ENCODE data around the gene KRTAP10-12. TPM values are rescaled to one million over a fixed set of nuclear protein-coding genes. Genes with fewer than 3 reads are reported as not detected.

Gene KRTAP10-12
- total RNA-seq, 6 donors from 2014 or later, result not detected

DNA sequence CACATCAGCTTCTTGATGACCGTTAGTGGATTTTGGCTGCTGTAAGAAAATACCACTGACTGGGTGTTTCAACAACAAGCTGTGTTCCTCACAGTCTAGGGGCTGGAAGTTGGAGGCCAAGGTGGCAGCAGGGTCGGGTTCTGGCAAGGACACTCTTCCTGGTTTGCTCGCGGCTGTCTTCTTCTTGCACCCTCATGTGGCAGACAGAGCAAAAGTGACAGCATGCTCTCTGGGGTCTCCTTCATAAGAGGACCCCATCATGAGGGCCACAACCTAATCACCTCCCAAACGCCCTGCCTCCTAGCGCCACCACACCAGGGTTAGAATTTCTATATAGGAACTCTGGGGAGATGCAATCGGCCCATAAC, 33.0 kb downstream of the KRTAP10-12 start:
- 85 to 87% methylated on average over 6 to 7 of the region's 7 CpGs for WGBS, 2 donors

GRCh38 chr21:44730951-44731579, 34.1 kb downstream of the KRTAP10-12 start:
- Histone ChIP-seq H3K4me1 (no peaks in the 10 kb centered on the region), H3K9me3 (peaks cover 0 to 3% (median 0%) of the 10 kb centered on the region in 4 donors), H3K27ac (no peak overlapping the region), H3K4me3 (no peak overlapping the region), H3K36me3 (no peaks in the 10 kb centered on the region), H3K27me3 (no peaks in the 10 kb centered on the region)
- 61 to 65% methylated on average over 9 of the region's 9 CpGs for WGBS, 2 donors
- DNase-seq (no peak), ATAC-seq (ENCODE audit: low FRiP score in 2 of 2) (no peak)
- TF ChIP-seq, protein P1, sequence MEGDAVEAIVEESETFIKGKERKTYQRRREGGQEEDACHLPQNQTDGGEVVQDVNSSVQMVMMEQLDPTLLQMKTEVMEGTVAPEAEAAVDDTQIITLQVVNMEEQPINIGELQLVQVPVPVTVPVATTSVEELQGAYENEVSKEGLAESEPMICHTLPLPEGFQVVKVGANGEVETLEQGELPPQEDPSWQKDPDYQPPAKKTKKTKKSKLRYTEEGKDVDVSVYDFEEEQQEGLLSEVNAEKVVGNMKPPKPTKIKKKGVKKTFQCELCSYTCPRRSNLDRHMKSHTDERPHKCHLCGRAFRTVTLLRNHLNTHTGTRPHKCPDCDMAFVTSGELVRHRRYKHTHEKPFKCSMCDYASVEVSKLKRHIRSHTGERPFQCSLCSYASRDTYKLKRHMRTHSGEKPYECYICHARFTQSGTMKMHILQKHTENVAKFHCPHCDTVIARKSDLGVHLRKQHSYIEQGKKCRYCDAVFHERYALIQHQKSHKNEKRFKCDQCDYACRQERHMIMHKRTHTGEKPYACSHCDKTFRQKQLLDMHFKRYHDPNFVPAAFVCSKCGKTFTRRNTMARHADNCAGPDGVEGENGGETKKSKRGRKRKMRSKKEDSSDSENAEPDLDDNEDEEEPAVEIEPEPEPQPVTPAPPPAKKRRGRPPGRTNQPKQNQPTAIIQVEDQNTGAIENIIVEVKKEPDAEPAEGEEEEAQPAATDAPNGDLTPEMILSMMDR (IDR thresholded peaks at IDR 0.05), result no peak
- TF ChIP-seq POLR2A (IDR thresholded peaks at IDR 0.05) (no peak), EP300 (IDR thresholded peaks at IDR 0.05) (no peak)

More for the DNA sequence above, 33.0 kb downstream of the KRTAP10-12 start:
- no peak overlapping the region for H3K27ac ChIP-seq
- no peak overlapping the region for H3K4me3 ChIP-seq
- DNase-seq (no peak), ATAC-seq (ENCODE audit: low FRiP score in 2 of 2) (no peak)
- H3K36me3 ChIP-seq, result no peaks in the 10 kb centered on the region
- H3K4me1 ChIP-seq, result no peaks in the 10 kb centered on the region
- no peaks in the 10 kb centered on the region for H3K9me3 ChIP-seq
- H3K27me3 ChIP-seq, result no peaks in the 10 kb centered on the region
- no peak for TF ChIP-seq EP300 (IDR thresholded peaks at IDR 0.05)

- WGBS, 2 donors, result 90 to 95% methylated on average over 10 of the region's 10 CpGs
- no peak for ATAC-seq (ENCODE audit: low FRiP score in 2 of 2)
- DNase-seq, result peak in 1 of 2 donors; percentile 77
- Histone ChIP-seq H3K27me3 (no peaks in the 10 kb centered on the region), H3K4me3 (no peak overlapping the region), H3K4me1 (no peaks in the 10 kb centered on the region), H3K27ac (no peak overlapping the region), H3K36me3 (no peaks in the 10 kb centered on the region), H3K9me3 (peaks cover 0 to 15% (median 2%) of the 10 kb centered on the region in 4 donors)
- TF ChIP-seq, protein P1 (IDR thresholded peaks at IDR 0.05), result no peak
- TF ChIP-seq POLR2A (IDR thresholded peaks at IDR 0.05), result no peak
- TF ChIP-seq EP300 (IDR thresholded peaks at IDR 0.05), result no peak
Observed at GRCh38 chr21:44732263-44732662, 35.3 kb downstream of the KRTAP10-12 start.

DNA sequence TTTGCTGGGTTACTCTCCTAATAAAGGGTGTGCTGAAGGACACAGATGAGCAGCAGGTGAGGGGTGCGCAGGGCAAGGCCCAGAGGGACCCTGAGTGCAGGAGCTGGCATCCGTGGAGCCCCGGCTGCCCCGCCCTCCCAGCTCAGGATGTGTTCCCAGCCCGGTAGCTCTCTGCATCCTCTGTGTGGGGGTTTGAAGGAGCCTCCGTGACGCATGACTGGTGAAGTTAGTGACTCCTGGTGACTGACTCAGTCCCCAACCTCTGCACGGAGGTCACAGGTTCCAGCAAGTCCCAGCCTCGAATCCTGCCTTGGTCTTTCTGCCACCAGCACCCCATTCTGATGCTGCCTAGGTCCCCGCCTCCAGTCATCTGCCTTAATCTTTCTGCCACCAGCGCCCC, 36.0 kb downstream of the KRTAP10-12 start:
- Histone ChIP-seq H3K36me3 (no peaks in the 10 kb centered on the region), H3K4me3 (no peak overlapping the region), H3K9me3 (peaks cover 3 to 22% (median 8%) of the 10 kb centered on the region in 4 donors), H3K4me1 (no peaks in the 10 kb centered on the region), H3K27me3 (no peaks in the 10 kb centered on the region), H3K27ac (no peak overlapping the region)
- DNase-seq (peak in 1 of 2 donors; percentile 43), ATAC-seq (ENCODE audit: low FRiP score in 2 of 2) (no peak)
- 78 to 86% methylated on average over 8 to 11 of the region's 11 CpGs for WGBS, 2 donors
- TF ChIP-seq POLR2AphosphoS5 (IDR thresholded peaks at IDR 0.05), result no peak
- TF ChIP-seq POLR2A (IDR thresholded peaks at IDR 0.05), result no peak
- TF ChIP-seq, protein P1 (IDR thresholded peaks at IDR 0.05), result no peak
- TF ChIP-seq EP300 (IDR thresholded peaks at IDR 0.05), result no peak

DNA sequence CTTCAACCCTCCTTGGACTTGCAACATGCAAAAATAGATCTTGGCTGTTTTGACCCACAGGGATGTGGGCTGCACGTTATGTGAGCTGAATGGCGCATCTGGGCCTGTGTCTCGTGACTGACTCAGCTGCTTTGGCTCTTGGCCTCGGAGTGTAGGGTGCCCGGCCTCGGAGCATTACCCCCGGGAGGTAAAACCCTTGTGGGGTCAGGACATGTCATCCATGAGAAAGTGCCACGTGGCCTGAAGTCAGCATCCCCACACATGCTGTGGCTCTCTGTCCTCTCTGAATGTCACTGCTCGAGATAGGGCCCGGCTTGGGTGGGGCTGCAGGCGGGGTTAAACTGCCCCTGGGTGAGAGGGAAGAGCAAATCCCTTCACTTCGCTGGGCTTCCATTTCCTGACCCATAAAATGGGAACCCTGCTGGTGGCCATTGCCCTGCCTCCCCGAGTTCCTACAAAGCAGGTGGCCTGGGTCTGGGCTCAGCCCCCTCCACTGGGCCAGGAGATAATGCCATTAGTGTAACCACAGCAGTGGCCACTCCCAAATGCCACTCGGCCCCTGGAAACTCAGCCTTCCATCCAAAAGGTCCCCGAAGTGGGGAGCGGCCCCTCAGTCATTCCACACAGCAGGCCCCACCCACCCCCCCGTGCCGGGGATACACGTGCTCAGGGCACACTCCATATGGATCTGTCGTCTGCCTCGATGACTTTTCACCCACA, 37.2 kb downstream of the KRTAP10-12 start:
- ATAC-seq (ENCODE audit: low FRiP score in 2 of 2) (no peak), DNase-seq (peak in 1 of 2 donors; percentile 31)
- no peak overlapping the region for H3K4me3 ChIP-seq
- no peak for TF ChIP-seq POLR2AphosphoS5 (IDR thresholded peaks at IDR 0.05)
- no peak for TF ChIP-seq EP300 (IDR thresholded peaks at IDR 0.05)
- TF ChIP-seq, protein P1 (IDR thresholded peaks at IDR 0.05), result no peak
- TF ChIP-seq POLR2A (IDR thresholded peaks at IDR 0.05), result no peak
- H3K9me3 ChIP-seq, result peaks cover 10 to 33% (median 12%) of the 10 kb centered on the region in 4 donors
- 90% methylated on average over 18 to 21 of the region's 21 CpGs for WGBS, 2 donors
- H3K4me1 ChIP-seq, result no peaks in the 10 kb centered on the region
- no peaks in the 10 kb centered on the region for H3K27me3 ChIP-seq
- no peak overlapping the region for H3K27ac ChIP-seq
- H3K36me3 ChIP-seq, result no peaks in the 10 kb centered on the region

All from upper lobe of left lung (tissue), 6 donors.